ENCODE measurements around the gene CSF1.

GRCh38 chr1:109887884-109888283 is 22.8 kb upstream of the CSF1 start:
- no peak for TF ChIP-seq CTCF (conservative IDR thresholded peaks at IDR 0.05; ENCODE audit: low read depth, low read length)
- no peak for TF ChIP-seq EZH2 (IDR thresholded peaks at IDR 0.05; ENCODE audit: borderline replicate concordance, low read depth, low read length, poor library complexity, severe bottlenecking)

Data from A673 (cell line).